ENCODE data around the gene NCOA6. TPM values are rescaled to one million over a fixed set of nuclear protein-coding genes. Genes with fewer than 3 reads are reported as not detected.
A peak's percentile ranks its signal among the peaks of the same experiment; 100 is the strongest.

NCOA6 gene
- total and polyA plus RNA-seq, 7 donors: 5.6 to 15.7 (median 11.0) TPM

GRCh38 chr20:34676642-34677373 lies 148.6 kb downstream of the NCOA6 start, which contains the start of gene PIGU:
PIGU (minus strand) TSS chr20:34677092; CDS start chr20:34677085, 7 bp downstream.
- peak within 1 kb of the TSS; percentile 81 for H3K27ac ChIP-seq
- ATAC-seq (peak; percentile 99 to 100 (median 100)), DNase-seq (peak; percentile 96 to 97)
- H3K36me3 ChIP-seq (ENCODE audit: insufficient read depth in 1 of 2, low read depth in 1 of 2): no peaks in the 10 kb centered on the region
- TF ChIP-seq, protein P1, sequence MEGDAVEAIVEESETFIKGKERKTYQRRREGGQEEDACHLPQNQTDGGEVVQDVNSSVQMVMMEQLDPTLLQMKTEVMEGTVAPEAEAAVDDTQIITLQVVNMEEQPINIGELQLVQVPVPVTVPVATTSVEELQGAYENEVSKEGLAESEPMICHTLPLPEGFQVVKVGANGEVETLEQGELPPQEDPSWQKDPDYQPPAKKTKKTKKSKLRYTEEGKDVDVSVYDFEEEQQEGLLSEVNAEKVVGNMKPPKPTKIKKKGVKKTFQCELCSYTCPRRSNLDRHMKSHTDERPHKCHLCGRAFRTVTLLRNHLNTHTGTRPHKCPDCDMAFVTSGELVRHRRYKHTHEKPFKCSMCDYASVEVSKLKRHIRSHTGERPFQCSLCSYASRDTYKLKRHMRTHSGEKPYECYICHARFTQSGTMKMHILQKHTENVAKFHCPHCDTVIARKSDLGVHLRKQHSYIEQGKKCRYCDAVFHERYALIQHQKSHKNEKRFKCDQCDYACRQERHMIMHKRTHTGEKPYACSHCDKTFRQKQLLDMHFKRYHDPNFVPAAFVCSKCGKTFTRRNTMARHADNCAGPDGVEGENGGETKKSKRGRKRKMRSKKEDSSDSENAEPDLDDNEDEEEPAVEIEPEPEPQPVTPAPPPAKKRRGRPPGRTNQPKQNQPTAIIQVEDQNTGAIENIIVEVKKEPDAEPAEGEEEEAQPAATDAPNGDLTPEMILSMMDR (IDR thresholded peaks at IDR 0.05): peak; percentile 22
- H3K27me3 ChIP-seq (ENCODE audit: insufficient read depth in 3 of 3, low read length in 2 of 3): no peaks in the 10 kb centered on the region
- H3K4me3 ChIP-seq: peak within 1 kb of the TSS; percentile 83
- WGBS, 3 donors: 0 to 1% (median 1%) methylated on average over 57 to 64 of the region's 64 CpGs
- intact Hi-C loops (cut with DNase I): no loop called here
- H3K9me3 ChIP-seq: no peaks in the 10 kb centered on the region
- H3K4me1 ChIP-seq: peaks cover 12% of the 10 kb centered on the region

- no peaks in the 10 kb centered on the region for H3K36me3 ChIP-seq (ENCODE audit: insufficient read depth in 1 of 2, low read depth in 1 of 2)
- H3K27ac ChIP-seq: peak overlapping the region; percentile 81
- DNase-seq (no peak), ATAC-seq (no peak)
- H3K4me1 ChIP-seq: peaks cover 12% of the 10 kb centered on the region
- 1 to 2% (median 1%) methylated on average over 14 of the region's 14 CpGs for WGBS, 3 donors
- H3K9me3 ChIP-seq: no peaks in the 10 kb centered on the region
- no peaks in the 10 kb centered on the region for H3K27me3 ChIP-seq (ENCODE audit: insufficient read depth in 3 of 3, low read length in 2 of 3)
- intact Hi-C loops (cut with DNase I): no loop called here
- TF ChIP-seq, protein P1 (IDR thresholded peaks at IDR 0.05): no peak
- peak overlapping the region; percentile 83 for H3K4me3 ChIP-seq
Measured at GRCh38 chr20:34675993-34676641, 149.3 kb downstream of the NCOA6 start.

DNA sequence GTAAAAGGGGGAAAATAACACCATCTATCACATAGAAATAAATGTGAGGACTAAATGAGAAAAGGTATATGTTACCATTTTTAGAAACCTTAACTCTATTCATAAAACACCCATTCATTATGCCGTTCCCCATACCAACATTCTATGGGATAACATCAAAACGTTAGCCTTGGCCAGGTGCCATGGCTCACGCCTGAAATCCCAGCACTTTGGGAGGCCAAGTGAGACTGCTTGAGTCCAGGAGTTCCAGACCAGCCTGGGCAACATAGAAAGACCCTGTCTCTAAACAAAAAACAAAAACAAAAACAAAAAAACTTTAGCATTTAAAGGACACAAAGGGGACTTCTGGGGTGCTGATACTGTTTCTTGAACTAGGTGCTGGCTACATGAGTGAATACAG lies 149.9 kb downstream of the NCOA6 start:
- H3K27ac ChIP-seq: peak overlapping the region; percentile 81
- H3K4me3 ChIP-seq: peak overlapping the region; percentile 83
- H3K27me3 ChIP-seq (ENCODE audit: insufficient read depth in 3 of 3, low read length in 2 of 3): no peaks in the 10 kb centered on the region
- no peak for DNase-seq
- H3K4me1 ChIP-seq: peaks cover 12% of the 10 kb centered on the region
- no peak for ATAC-seq
- H3K9me3 ChIP-seq: no peaks in the 10 kb centered on the region
- no peaks in the 10 kb centered on the region for H3K36me3 ChIP-seq (ENCODE audit: insufficient read depth in 1 of 2, low read depth in 1 of 2)
- WGBS, 3 donors: 17 to 25% (median 19%) methylated on average over 3 of the region's 3 CpGs
- intact Hi-C loops (cut with DNase I): no loop called here
- TF ChIP-seq, protein P1 (IDR thresholded peaks at IDR 0.05): no peak

GRCh38 chr20:34673412-34673811 lies 152.0 kb downstream of the NCOA6 start:
- Histone ChIP-seq H3K4me1 (peaks cover 12% of the 10 kb centered on the region), H3K27ac (no peak overlapping the region), H3K4me3 (no peak overlapping the region), H3K27me3 (ENCODE audit: insufficient read depth in 3 of 3, low read length in 2 of 3) (no peaks in the 10 kb centered on the region), H3K9me3 (no peaks in the 10 kb centered on the region), H3K36me3 (ENCODE audit: insufficient read depth in 1 of 2, low read depth in 1 of 2) (no peaks in the 10 kb centered on the region)
- no peak for DNase-seq
- ATAC-seq: no peak
- TF ChIP-seq, protein P1 (IDR thresholded peaks at IDR 0.05): no peak
- intact Hi-C loops (cut with DNase I): no loop called here
- WGBS, 3 donors: 89 to 93% (median 89%) methylated on average over 5 of the region's 5 CpGs

Data from psoas muscle (tissue), 8 donors.